GM10847 (cell line): ENCODE data around the gene MKRN2.

Source experiments
- POLR2A ChIP-seq: IDR thresholded peaks from 2 replicates; pipeline ENCODE4 v1.6.1; 2011; ENCODE audit not compliant: insufficient read length; ENCODE audit errors: extremely low read depth

Gene MKRN2, protein sequence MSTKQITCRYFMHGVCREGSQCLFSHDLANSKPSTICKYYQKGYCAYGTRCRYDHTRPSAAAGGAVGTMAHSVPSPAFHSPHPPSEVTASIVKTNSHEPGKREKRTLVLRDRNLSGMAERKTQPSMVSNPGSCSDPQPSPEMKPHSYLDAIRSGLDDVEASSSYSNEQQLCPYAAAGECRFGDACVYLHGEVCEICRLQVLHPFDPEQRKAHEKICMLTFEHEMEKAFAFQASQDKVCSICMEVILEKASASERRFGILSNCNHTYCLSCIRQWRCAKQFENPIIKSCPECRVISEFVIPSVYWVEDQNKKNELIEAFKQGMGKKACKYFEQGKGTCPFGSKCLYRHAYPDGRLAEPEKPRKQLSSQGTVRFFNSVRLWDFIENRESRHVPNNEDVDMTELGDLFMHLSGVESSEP

DNA sequence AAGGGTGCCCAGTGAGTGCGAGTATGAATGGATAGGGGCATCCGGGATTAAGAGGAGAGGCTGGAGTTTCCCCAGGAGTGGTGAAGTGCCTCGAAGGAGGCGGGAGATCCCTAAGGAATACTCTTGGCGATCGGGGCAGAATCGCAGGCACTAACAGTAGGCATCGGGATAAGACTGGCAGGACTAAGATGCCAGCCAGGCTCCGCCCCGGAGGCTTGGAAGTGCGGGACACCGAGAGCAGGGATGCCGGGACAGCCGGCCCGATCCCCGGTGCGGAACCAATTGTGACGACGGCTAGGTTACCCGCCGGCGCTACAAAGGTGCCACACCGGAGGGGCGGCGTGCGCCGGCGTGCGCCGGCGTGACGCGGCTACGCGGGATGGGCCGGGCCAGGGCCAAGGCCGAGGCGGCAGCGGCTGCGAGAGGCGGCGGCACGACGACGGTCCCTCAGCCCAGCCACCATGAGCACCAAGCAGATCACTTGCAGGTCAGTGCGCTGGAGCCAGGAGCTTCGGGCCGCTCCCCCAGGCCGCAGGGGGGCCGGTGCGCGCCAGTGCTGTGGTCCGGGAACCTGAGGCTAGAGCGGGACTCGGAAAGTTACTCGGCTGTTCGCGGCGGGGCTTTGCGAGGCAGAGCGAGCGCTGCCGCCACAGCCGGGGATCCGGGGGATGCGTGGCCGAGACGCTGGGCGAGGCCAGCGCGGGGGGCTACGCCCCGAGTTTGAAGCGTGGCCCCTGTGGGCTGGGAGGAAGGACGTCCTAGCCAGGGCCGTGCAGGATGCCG is at the start of gene MKRN2:
Gene MKRN2 (plus strand): TSS at position 398 of the 783 bp plus-strand sequence. CDS start 64 bp downstream, at position 462.
- TF ChIP-seq POLR2A, result peak; percentile 98

DNA sequence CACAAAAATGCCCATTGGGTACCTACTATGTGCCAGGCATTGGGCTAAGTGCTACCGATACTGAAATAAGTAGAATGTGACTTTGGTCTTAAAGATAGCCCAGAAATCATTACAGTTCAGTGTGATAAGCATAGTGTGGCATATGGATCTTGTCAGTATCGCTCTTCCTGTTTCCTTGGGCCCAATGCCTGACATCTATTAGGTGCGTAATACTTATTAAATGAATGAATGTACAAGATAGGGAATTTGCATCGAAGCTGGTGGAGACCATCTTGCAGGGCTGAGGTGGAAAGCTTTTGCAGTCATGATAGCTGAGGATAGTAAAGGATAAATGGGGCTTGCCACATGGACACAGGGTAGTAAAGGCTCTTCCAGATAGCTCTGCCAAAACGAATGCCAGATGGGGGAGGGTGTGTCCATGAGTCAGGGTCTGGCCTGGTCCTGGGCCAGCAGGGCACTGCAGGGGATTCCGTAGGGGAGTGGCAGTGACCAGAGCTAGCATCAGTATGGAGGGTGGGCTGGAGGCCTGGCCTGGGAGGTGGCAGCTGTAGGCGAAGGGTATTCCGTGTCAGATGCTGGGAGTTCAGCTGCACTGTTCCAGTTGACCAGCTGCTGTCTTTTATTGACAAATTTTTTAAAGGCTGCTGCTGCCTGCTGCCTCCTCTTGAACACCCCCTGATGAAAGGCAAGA is 49.2 kb upstream of the MKRN2 start:
- TF ChIP-seq POLR2A, result no peak

DNA sequence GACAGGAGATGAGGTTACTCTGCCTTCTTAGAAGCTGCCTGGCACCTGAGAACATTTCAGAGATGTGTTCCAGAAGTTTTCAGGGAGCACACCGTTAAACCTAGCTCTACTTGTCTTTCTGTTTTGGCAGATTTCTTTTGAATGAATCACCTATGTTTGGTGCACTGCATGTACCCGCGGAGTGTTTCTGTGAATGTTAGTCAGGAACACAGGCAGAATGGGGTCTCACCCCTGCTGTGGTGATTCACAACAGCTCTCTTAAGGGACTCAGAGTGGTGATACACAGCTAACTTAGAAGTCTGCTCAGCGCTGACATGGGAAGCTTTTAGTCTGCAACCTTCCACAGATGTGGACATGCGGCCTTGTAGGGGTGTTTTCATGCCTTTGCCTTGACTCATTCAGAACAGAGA is 48.6 kb upstream of the MKRN2 start:
- no peak for TF ChIP-seq POLR2A

DNA sequence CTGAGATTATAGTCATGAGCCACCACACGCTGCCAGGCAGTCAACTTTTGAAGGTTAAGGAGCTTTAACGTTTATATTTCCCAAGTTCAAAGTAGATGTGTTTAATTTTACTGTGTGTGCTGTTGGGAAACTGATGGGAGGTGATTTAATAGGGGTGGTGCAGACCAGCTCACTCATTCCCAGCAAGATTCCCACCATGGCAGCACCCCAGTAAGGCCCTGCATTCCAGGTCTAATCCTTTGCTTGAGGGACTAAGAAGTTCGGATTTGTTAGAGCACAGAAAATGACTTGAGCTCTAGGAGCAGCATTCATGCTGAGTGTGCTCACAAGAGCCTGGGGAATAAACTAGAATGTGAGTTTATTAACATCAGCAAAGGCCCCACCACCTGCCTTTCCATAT is 47.4 kb upstream of the MKRN2 start:
- no peak for TF ChIP-seq POLR2A

DNA sequence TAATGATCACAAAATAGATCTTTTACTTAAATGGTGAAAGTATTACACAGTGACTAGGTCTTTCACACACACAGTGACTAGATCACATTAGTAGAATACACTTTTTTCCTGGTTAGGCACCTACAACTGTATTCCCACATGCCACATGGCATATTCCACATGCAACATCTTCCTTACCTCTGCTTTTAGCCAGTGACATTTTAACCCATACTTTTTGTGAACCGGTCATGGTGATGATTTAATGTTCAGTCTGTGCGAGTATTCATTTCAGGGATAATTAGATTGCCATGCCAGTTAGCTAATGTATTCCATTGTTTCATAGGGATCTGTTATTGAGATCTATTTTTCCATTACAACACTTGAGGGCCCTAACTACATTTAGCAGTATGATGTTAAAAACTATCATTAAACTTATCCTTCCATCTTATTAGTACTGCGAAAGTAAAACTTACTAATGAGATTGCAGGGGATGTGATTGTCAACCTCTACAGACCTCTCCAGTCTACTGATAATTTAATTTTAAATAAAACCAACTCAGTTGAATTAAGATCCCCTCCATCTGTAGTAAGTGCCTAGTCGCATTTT is 44.3 kb upstream of the MKRN2 start:
- TF ChIP-seq POLR2A, result no peak

DNA sequence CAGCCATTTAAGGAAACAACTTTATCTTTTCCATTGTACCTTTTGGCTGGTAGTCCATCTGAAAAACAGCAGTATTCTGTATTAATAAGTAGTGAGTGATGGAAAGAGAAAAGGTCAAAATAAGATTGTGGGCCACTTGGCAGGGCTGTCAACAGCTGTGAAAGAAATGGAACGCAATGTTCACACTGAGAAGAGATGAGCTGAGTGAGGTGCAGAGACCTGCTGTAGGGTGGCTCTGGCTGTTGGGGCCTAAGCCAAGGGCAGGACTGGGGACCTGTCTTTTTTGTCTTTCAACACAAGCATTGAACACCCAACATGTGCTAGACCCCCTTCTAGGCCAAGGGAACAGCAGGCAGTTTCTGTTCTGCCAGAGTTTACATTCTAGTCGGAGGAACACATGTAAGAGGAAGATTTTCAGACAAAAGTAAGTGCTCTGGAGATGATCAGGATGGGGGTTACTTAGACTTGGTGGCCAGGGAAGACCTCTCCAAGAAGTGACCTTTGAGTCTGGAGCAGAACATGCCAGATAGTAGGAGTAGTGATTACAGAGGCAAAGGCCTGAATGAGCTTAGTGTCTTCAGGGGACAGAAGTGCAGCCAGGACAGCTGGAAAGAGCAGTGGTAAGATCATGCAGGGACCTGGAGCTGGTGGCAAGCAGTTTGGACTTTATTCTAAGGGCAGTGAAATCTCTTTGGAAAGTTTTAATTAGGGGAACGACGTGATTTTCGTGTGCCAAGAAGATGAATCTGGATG is 43.0 kb upstream of the MKRN2 start:
- TF ChIP-seq POLR2A, result no peak

DNA sequence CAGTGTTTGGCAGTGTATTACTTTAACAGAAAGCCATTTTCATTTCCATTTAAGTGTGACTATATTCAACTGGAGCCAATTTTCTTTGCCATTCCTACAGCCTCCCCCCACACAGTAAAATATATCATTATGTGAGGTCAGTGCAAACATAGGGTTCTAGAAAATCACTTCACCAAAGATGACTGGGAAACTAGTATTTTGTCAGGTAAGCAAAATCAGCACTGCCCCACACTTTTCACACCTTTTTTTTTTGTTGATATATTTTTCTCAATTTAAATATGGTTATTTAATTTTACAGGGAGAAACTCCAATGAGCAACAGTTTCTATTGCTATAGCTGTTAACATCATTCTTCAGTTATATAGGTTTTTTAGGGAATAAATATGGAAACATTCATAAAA is 41.3 kb upstream of the MKRN2 start:
- no peak for TF ChIP-seq POLR2A

DNA sequence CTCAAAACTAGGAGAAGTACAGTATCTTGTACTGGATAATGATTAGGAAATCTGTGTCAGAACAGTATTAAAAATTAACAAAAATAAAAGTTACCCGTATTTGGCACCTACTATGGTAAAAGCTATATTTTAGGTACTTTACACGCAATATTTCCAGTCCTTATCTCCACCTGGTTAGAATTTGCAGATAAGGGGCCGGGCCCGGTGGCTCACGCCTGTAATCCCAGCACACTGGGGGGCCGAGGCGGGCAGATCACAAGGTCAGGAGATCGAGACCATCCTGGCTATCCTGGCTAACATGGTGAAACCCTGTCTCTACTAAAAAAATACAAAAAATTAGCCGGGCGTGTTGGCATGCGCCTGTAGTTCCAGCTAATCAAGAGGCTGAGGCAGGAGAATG is 40.0 kb upstream of the MKRN2 start:
- TF ChIP-seq POLR2A, result no peak

DNA sequence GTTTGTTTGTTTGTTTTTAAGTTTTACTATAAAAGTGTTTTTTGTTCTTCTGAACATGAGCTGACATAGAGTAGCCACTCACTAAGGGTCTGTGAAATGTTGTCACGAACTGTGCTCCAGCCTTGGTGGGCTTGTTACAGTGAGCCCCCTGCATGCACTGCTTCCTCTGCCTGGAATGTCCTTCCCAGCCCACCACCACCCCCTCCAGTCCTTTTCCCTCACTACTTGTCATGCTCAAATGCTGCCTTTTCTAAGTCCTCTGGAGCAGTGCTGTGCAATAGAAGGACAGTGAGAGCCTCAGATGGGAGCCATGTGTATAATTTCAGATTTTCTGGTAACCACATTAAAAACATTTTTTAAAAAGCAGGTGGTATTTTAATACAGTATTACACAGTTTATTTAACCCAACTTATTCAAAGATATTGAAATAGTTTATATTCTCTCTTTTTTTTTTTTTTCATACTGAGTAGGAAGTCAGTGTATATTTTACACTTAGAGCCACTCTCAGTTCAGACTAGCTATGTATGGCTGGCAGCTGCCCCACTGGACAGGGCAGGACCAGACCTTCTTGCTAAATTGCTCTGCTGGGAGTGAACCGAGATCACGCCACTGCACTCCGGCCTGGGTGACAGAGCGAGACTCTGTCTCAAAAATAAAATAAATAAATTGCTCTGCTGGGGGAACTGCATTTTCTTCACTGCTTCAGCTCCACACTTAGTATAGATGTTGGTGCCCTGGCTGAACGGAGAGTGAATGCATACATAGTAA is 38.4 kb upstream of the MKRN2 start:
- no peak for TF ChIP-seq POLR2A

DNA sequence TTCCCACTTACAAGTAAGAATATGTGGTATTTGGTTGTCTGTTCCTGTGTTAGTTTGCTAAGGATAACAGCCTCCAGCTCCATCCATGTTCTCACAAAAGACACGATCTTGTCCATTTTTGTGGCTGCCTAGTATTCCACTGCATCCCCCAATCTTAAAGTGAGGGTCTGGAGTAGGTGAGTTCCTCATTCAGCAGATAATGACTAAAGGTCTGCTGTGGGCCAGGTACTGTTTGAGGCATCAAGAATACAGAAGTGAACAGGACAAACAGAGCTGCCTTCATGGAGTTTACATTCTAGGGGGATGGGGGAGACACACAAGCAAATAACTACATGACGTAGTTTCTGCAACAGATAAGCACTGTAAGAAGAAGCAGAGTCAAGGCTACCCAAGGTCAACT is 35.9 kb upstream of the MKRN2 start:
- TF ChIP-seq POLR2A, result no peak

DNA sequence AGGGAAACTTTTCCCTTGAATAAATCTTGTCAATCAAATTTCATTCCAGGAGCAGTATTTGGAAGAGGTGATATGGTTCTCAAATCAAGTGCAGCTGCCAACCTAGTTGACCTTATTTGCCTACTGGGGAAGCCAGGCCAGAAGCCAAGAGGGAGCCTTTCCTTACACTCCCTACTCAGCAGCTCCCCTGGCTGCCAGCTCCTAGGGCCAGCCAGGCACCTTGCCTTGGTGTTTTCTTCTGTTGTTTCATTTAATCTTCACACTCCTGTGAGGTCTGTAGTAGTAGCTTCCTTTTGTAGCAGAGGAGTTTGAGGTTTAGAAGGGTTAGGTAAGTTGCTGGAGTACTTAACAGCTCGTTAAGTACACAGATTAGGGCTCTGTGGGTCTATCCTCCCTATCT is 34.2 kb upstream of the MKRN2 start:
- TF ChIP-seq POLR2A, result no peak

DNA sequence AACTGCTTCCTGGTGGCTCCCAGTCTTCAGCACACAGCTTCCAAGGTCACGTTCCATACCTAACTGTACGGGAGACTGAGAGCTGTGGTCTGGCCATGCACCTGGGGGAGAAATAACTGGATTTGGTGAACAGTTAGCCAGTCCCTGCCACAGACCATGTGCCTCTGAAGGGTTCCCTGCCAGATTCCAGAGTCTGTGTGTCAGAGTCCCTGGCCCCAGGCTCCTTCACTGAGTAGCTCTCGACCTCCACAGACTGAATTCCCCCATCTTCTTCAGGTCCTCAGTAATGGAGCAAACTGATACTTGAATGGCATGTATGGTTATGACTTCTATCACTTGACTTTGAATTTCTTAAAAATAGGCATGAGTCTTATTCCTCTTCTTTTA is 29.1 kb upstream of the MKRN2 start:
- no peak for TF ChIP-seq POLR2A

DNA sequence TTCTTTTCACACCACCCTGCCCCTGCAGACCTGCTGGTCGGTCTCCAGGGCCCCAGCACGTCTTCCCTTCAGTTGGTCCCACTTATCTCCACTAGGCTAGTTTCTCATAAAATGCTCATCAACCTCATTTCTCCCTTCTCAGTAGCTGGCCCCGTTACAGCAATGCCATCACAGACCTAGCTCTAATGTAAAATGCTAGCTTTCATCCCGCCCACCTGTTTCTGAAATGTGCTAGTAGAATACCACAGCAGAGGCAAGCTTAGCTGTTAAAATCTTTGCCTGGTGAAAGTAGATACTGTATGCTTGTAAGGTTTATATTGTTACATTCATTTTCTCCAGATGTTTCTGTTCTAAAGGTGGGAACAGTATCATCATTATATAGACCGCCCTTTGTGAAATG is 24.7 kb upstream of the MKRN2 start:
- TF ChIP-seq POLR2A, result no peak

DNA sequence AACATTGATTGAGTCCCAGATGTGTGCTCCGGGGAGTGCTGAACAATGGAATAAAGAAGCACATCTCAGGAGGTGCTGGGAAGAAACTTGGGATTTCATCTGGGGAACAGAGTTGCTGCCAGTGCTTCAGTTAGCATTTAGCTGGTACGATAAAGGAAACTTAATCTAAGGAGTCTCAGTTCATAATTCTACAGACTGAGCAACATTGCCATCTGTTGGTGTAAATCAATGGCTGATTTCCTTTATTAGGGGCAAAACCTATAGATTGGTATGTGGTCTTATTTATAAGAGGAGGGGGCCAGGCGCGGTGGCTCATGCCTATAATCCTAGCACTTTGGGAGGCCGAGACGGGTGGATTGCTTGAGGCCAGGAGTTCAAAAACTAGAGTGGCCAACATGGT is 20.5 kb upstream of the MKRN2 start:
- no peak for TF ChIP-seq POLR2A
